C4-2B (cell line): ENCODE results near the gene GOLT1A.
"Not testable (repeated sequence)": the region's sequence is repeated elsewhere in the genome, so short reads cannot be mapped to it uniquely, and the experiment has no call there.

Source experiments
- ZFX ChIP-seq: fragments of 450-650 bp; IDR thresholded peaks from 2 replicates; pipeline ENCODE4 v1.6.1; 2017
- TF ChIP-seq, protein P1 (sequence below): fragments of 450-650 bp; conservative IDR thresholded peaks from 2 replicates; pipeline ENCODE4 v1.5.1; 2017; ENCODE audit warnings: mild to moderate bottlenecking

DNA sequence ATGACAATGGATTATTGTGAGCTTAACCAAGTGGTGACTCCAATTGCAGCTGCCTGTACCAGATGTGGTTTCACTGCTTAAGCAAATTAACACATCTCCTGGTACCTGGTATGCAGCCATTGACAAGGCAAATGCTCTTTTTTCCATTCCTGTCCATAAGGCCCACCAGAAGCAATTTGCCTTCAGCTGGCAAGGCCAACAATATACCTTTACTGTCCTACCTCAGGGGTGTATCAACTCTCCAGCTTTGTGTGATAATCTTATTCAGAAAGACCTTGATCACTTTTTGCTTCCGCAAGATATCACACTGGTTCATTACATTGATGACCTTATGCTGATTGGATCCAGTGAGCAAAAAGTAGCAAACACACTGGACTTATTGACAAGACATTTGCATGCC lies 23.7 kb upstream of the GOLT1A start:
- TF ChIP-seq, protein P1, sequence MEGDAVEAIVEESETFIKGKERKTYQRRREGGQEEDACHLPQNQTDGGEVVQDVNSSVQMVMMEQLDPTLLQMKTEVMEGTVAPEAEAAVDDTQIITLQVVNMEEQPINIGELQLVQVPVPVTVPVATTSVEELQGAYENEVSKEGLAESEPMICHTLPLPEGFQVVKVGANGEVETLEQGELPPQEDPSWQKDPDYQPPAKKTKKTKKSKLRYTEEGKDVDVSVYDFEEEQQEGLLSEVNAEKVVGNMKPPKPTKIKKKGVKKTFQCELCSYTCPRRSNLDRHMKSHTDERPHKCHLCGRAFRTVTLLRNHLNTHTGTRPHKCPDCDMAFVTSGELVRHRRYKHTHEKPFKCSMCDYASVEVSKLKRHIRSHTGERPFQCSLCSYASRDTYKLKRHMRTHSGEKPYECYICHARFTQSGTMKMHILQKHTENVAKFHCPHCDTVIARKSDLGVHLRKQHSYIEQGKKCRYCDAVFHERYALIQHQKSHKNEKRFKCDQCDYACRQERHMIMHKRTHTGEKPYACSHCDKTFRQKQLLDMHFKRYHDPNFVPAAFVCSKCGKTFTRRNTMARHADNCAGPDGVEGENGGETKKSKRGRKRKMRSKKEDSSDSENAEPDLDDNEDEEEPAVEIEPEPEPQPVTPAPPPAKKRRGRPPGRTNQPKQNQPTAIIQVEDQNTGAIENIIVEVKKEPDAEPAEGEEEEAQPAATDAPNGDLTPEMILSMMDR, result not testable (repeated sequence)
- not testable (repeated sequence) for TF ChIP-seq ZFX
